Measurements from ENCODE around the gene ULBP2.

The ULBP2 gene, protein sequence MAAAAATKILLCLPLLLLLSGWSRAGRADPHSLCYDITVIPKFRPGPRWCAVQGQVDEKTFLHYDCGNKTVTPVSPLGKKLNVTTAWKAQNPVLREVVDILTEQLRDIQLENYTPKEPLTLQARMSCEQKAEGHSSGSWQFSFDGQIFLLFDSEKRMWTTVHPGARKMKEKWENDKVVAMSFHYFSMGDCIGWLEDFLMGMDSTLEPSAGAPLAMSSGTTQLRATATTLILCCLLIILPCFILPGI

DNA sequence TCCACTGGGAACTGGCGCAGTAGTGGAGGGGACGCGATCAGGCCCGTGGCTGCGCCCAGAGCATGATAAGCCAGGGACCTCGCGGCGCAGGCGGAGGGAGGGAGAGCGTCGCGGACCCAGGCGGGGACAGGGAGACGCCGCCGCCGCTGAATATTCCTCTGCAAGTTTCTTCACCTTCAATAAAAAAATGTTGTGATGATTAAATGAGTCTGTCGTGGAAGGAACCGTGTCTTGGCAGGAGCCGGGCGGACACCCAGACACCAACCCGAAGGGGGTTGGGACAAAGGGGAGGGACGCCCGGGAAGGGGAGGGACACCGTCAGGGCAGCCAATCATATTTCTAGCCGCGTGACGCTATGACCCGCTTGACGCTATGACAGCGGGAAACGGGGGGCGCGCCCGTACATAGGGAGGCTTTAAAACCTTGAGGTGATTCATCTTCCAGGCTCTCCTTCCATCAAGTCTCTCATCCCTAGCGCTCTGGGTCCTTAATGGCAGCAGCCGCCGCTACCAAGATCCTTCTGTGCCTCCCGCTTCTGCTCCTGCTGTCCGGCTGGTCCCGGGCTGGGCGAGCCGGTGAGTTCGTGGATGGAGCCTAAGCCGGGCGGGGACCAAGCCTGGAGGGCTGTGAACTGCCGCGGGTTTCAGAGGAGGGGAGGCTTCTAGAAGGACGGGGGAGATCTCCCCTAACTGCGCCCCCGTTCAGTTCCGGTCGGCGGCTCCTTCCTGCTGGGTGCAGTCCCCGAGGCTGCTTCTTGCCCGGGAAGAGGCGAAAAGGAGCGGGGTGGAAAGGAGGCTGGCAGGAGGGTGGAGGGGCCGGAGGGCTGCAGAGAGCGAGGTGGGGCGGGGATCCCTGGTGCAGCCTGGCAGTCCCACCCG is at the start of gene ULBP2:
TSS of gene ULBP2 (plus strand) at position 432 of the 878 bp plus-strand sequence. CDS start at position 491, 59 bp downstream.
- TF ChIP-seq, protein P1, sequence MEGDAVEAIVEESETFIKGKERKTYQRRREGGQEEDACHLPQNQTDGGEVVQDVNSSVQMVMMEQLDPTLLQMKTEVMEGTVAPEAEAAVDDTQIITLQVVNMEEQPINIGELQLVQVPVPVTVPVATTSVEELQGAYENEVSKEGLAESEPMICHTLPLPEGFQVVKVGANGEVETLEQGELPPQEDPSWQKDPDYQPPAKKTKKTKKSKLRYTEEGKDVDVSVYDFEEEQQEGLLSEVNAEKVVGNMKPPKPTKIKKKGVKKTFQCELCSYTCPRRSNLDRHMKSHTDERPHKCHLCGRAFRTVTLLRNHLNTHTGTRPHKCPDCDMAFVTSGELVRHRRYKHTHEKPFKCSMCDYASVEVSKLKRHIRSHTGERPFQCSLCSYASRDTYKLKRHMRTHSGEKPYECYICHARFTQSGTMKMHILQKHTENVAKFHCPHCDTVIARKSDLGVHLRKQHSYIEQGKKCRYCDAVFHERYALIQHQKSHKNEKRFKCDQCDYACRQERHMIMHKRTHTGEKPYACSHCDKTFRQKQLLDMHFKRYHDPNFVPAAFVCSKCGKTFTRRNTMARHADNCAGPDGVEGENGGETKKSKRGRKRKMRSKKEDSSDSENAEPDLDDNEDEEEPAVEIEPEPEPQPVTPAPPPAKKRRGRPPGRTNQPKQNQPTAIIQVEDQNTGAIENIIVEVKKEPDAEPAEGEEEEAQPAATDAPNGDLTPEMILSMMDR (IDR thresholded peaks at IDR 0.05), result no peak
- Histone ChIP-seq H3K36me3 (no peaks in the 10 kb centered on the region), H3K4me1 (ENCODE audit: control insufficient read depth in 1 of 2, insufficient read depth in 1 of 2, low read depth in 1 of 2, low read length in 1 of 2) (peaks cover 16 to 24% of the 10 kb centered on the region in 2 experiments), H3K9me3 (no peaks in the 10 kb centered on the region), H3K4me3 (ENCODE audit: low read depth in 1 of 2, low read length in 1 of 2) (peak within 1 kb of the TSS; percentile 55 to 60), H3K27ac (no peak within 1 kb of the TSS), H3K27me3 (peaks cover 86% of the 10 kb centered on the region)

DNA sequence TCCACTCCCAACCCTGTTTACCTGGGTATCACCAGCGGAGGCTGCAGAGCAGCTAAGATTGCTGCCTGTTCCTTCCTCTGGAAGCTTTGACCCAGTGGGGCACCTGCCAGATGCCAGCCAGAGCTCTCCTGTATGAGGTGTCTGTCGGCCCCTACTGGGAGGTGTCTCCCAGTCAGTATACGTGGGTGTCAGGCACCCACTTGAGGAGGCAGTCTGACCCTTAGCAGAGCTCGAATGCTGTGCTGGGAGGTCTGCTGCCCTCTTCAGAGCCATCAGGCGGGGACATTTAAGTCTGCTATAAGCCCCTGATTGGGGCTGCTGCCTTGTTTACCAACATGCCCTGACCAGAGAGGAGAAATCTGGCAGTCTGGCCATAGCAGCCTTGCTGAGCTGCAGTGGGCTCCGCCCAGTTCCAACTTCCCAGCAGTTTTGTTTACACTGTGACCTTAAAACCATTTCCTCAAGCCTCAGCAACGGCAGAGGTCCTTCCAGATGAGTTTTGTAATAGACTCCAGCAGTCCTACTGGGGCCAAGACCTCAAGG is 46.7 kb upstream of the ULBP2 start:
- Histone ChIP-seq H3K9me3 (no peaks in the 10 kb centered on the region), H3K4me3 (ENCODE audit: low read depth in 1 of 2, low read length in 1 of 2) (no peak overlapping the region), H3K4me1 (ENCODE audit: control insufficient read depth in 1 of 2, insufficient read depth in 1 of 2, low read depth in 1 of 2, low read length in 1 of 2) (no peaks in the 10 kb centered on the region), H3K27me3 (no peaks in the 10 kb centered on the region), H3K27ac (no peak overlapping the region), H3K36me3 (no peaks in the 10 kb centered on the region)
- TF ChIP-seq, protein P1 (IDR thresholded peaks at IDR 0.05), result no peak

DNA sequence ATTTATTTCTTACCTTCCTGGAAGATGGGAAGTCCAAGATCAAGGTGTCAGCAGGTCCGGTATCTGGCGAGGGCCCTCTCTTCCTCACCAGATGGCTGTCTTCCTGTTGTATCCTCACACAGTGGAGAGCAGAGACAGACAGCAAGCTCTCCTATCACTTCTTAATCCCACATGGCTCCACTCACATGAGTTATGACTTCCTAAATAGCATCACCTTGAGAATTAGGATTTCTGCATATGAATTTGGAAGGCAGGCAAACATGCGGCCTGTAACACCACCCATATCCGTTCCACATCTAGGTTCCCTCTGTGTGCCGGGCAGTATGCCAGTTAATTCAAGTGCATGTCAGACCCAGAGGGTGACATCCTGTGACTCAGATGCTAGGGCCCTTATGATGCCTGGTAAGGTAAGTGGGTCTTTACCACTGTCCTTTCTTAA is 46.0 kb upstream of the ULBP2 start:
- TF ChIP-seq, protein P1 (IDR thresholded peaks at IDR 0.05), result no peak
- Histone ChIP-seq H3K4me1 (ENCODE audit: control insufficient read depth in 1 of 2, insufficient read depth in 1 of 2, low read depth in 1 of 2, low read length in 1 of 2) (no peaks in the 10 kb centered on the region), H3K9me3 (no peaks in the 10 kb centered on the region), H3K36me3 (no peaks in the 10 kb centered on the region), H3K27ac (no peak overlapping the region), H3K27me3 (no peaks in the 10 kb centered on the region), H3K4me3 (ENCODE audit: low read depth in 1 of 2, low read length in 1 of 2) (no peak overlapping the region)

DNA sequence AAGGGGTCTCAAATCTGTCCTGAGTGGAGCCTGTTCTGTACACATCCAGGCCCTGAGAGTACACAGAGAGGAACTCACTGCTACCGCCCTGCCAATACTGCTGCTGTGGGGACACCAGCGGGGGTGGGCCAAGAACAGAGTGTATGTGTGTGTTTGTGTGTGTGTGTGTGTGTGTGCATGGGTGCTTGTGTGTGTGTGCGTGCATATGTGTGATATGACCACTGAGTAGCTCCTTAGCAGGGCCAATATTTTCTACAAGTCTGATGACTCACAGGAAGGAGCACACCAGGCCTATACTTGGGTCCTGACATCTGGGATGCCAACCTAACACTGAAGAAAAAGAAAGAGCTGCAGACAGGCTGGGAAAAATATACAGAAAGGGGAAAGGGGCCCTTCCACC is 45.3 kb upstream of the ULBP2 start:
- Histone ChIP-seq H3K9me3 (no peaks in the 10 kb centered on the region), H3K27me3 (no peaks in the 10 kb centered on the region), H3K4me3 (ENCODE audit: low read depth in 1 of 2, low read length in 1 of 2) (no peak overlapping the region), H3K27ac (no peak overlapping the region), H3K4me1 (ENCODE audit: control insufficient read depth in 1 of 2, insufficient read depth in 1 of 2, low read depth in 1 of 2, low read length in 1 of 2) (no peaks in the 10 kb centered on the region), H3K36me3 (no peaks in the 10 kb centered on the region)
- TF ChIP-seq, protein P1 (IDR thresholded peaks at IDR 0.05), result no peak

DNA sequence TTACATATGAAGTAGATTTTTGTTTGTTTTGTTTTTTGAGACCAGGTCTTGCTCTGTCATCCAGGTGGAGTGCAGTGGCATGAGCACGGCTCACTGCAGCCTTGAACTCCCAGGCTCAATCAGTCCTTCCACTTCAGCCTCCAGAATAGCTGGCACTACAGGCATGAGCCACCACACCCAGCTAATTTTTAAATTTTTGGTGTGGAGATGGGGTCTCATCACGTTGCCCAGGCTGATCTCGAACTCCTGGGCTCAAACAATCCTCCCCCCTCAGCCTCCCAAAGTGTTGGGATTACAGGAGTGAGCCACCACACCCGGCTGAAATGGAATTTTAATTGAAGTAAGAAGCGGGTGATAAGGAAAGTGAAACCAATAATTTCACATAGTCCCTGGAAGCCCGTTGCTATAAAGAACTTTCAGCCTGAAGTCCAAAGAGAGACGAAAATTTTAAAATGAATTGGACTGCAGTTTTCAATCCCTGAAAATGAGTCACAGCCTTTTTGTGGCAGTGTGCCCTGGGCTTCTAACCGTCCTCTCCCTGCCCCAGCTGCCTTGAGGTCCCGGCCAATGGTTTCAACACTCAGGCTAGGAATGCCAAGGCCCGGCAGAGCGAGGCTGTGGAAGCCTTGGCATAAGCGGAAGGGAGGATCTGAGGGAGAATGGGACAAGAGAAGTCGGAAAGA is 44.7 kb upstream of the ULBP2 start:
- TF ChIP-seq, protein P1 (IDR thresholded peaks at IDR 0.05), result no peak
- Histone ChIP-seq H3K36me3 (no peaks in the 10 kb centered on the region), H3K9me3 (no peaks in the 10 kb centered on the region), H3K27ac (no peak overlapping the region), H3K27me3 (no peaks in the 10 kb centered on the region), H3K4me3 (ENCODE audit: low read depth in 1 of 2, low read length in 1 of 2) (no peak overlapping the region), H3K4me1 (ENCODE audit: control insufficient read depth in 1 of 2, insufficient read depth in 1 of 2, low read depth in 1 of 2, low read length in 1 of 2) (no peaks in the 10 kb centered on the region)

Measured in neutrophil (primary cell).